HepG2 (cell line): Measurements from ENCODE around the gene SPECC1L. TPM values are rescaled to one million over a fixed set of nuclear protein-coding genes. Genes with fewer than 3 reads are reported as not detected.

Experiments
- ATAC-seq: fragments of 200-7000 bp; cut with Tn5 transposase; 3 replicates; pipeline ENCODE4 v1.9.1; 2020; ENCODE audit warnings: mild to moderate bottlenecking, moderate library complexity
- BruUV-seq: library from RNA; stranded (reverse); fragments of 400-500 nt; replicated peaks from 2 replicates; lab custom pipeline; 2021; lab: Mats Ljungman, UMichigan
- CTCF ChIA-PET: fragments of 300-600 bp; formaldehyde crosslinking; extraction: SDS; loops from one replicate; lab custom pipeline; 2021; ENCODE audit warnings: low total read pairs, inconsistent platforms, low intra/inter-chr PET ratio; lab: Yijun Ruan, JAX
- POLR2A ChIA-PET: fragments of 350-600 bp; sonication (Branson Sonifier 250); formaldehyde crosslinking; loops from one replicate; lab custom pipeline; 2020; ENCODE audit warnings: antibody characterized with exemption, inconsistent platforms; lab: Yijun Ruan, JAX
- DNase-seq: peaks from one replicate; pipeline ENCODE4 v3.0.0-alpha.2; 2015; ENCODE audit warnings: low spot score
- FAIRE-seq: peaks from 3 replicates; lab custom pipeline; 2011; peaks lifted over from hg19 to GRCh38; lab: Jason Lieb, UNC
- H2AFZ ChIP-seq: one replicate; pipeline ENCODE4 v1.6.1; 2011; ENCODE audit warnings: low read length, inconsistent platforms
- H3K27ac ChIP-seq: fragments of 300-600 bp; 3 replicates; pipeline ENCODE4 v1.8.0; 2011; ENCODE audit warnings: mixed run types, mild to moderate bottlenecking, mixed read lengths, low read length, inconsistent platforms; ENCODE audit not compliant: insufficient read depth; ENCODE audit errors: extremely low read length
- H3K27me3 ChIP-seq, 2 experiments: fragments of 200-600 bp in 1 of 2; 2 replicates in 1 of 2; 3 replicates in 1 of 2; pipeline versions ENCODE4 v1.6.0 to v1.8.0; 2011; ENCODE audit warnings: low read length in 2 of 2, mild to moderate bottlenecking in 2 of 2, moderate library complexity in 2 of 2, inconsistent platforms in 1 of 2; ENCODE audit not compliant: insufficient read depth in 2 of 2, control insufficient read depth in 1 of 2
- H3K36me3 ChIP-seq, 2 experiments: fragments of 200-600 bp in 1 of 2; replicated peaks in 1 of 2; 2 replicates in 1 of 2; 3 replicates in 1 of 2; pipeline versions ENCODE4 v1.5.1 to v1.8.0; 2011; ENCODE audit warnings: low read length in 2 of 2, inconsistent platforms in 1 of 2; ENCODE audit not compliant: insufficient read depth in 2 of 2, control insufficient read depth in 1 of 2
- H3K4me1 ChIP-seq: 2 replicates; pipeline ENCODE4 v1.5.1; 2012; ENCODE audit warnings: low read length, inconsistent platforms; ENCODE audit not compliant: insufficient read depth
- H3K4me2 ChIP-seq: 2 replicates; pipeline ENCODE4 v1.6.0; 2011; ENCODE audit warnings: low read depth, low read length, inconsistent platforms
- H3K4me3 ChIP-seq, 3 experiments: fragments of 200-600 bp in 1 of 3; sonication (generic), shearing (Covaris generic) in 1 of 3; replicated peaks in 1 of 3; 2 replicates each; pipeline ENCODE4 v1.5.1; 2011 to 2016; ENCODE audit warnings: low read length in 3 of 3, inconsistent platforms in 2 of 3, low read depth in 2 of 3, mild to moderate bottlenecking in 2 of 3, control low read depth in 1 of 3, mixed read lengths in 1 of 3; ENCODE audit not compliant: insufficient read depth in 1 of 3
- H3K79me2 ChIP-seq: one replicate; pipeline ENCODE4 v1.6.1; 2011; ENCODE audit warnings: low read length, inconsistent platforms; ENCODE audit not compliant: insufficient read depth
- H3K9ac ChIP-seq: 2 replicates; pipeline ENCODE4 v1.6.0; 2011; ENCODE audit warnings: mild to moderate bottlenecking, low read depth, low read length, inconsistent platforms; ENCODE audit not compliant: insufficient read depth
- H3K9me3 ChIP-seq: 2 replicates; pipeline ENCODE4 v1.5.1; 2012; ENCODE audit warnings: mild to moderate bottlenecking, low read length
- H4K20me1 ChIP-seq: 2 replicates; pipeline ENCODE4 v1.6.0; 2011; ENCODE audit warnings: inconsistent platforms, mild to moderate bottlenecking, low read length, moderate library complexity; ENCODE audit not compliant: insufficient read depth
- EZH2 ChIP-seq: conservative IDR thresholded peaks from 2 replicates; pipeline ENCODE4 v1.6.1; 2012; ENCODE audit warnings: mild to moderate bottlenecking, low read depth, low read length, moderate library complexity
- HOXA5 ChIP-seq: sonication (generic); formaldehyde crosslinking; IDR thresholded peaks from 2 replicates; pipeline ENCODE4 v1.4.0; 2020; ENCODE audit warnings: missing genetic modification reagents
- KAT7 ChIP-seq: IDR thresholded peaks from 2 replicates; pipeline ENCODE4 v1.6.1; 2018; ENCODE audit warnings: borderline replicate concordance, missing compliant biosample characterization
- KLF9 ChIP-seq: IDR thresholded peaks from 2 replicates; pipeline ENCODE4 v1.6.1; 2016; ENCODE audit warnings: low read depth
- NPAS2 ChIP-seq: sonication (generic); formaldehyde crosslinking; IDR thresholded peaks from 2 replicates; pipeline ENCODE4 v1.8.0; 2022; ENCODE audit warnings: mild to moderate bottlenecking, missing genetic modification reagents, borderline replicate concordance
- ZNF235 ChIP-seq: sonication (generic); formaldehyde crosslinking; IDR thresholded peaks from 2 replicates; pipeline ENCODE4 v1.8.1; 2023; ENCODE audit warnings: mild to moderate bottlenecking, missing genetic modification reagents, borderline replicate concordance
- ZNF567 ChIP-seq: sonication (generic); formaldehyde crosslinking; IDR thresholded peaks from 2 replicates; pipeline ENCODE4 v1.8.1; 2023; ENCODE audit warnings: mild to moderate bottlenecking, missing genetic modification reagents, borderline replicate concordance
- ZNF7 ChIP-seq: IDR thresholded peaks from 2 replicates; pipeline ENCODE4 v1.6.1; 2016; ENCODE audit warnings: missing biosample characterization, missing genetic modification reagents
- ZNF746 ChIP-seq: sonication (generic); formaldehyde crosslinking; IDR thresholded peaks from 2 replicates; pipeline ENCODE4 v1.8.0; 2022; ENCODE audit warnings: mild to moderate bottlenecking, missing genetic modification reagents
- ZNF775 ChIP-seq: sonication (generic); formaldehyde crosslinking; IDR thresholded peaks from 2 replicates; pipeline ENCODE4 v1.4.0; 2020; ENCODE audit warnings: missing genetic modification reagents, mild to moderate bottlenecking, moderate library complexity, borderline replicate concordance
- WGBS: methylation state at CpG from one replicate; pipeline ENCODE4 v1.1.6; 2017; ENCODE audit warnings: low lambda C conversion rate; 5-methylcytosine and 5-hydroxymethylcytosine counted together
- in situ Hi-C: cut with HindIII; loops from 2 replicates; pipeline ENCODE4 v1.10.0; 2017; ENCODE audit warnings: low pct_unique_long_range_greater_than_20kb; ENCODE audit not compliant: extremely low pct_ligation_motif_present
- intact Hi-C: fragments of 100-400 bp; cut with micrococcal nuclease; formaldehyde crosslinking; loops from one replicate; pipeline ENCODE4 v1.10.0; 2022; ENCODE audit not compliant: unreplicated experiment
- polyA plus RNA-seq, 8 experiments: library from polyadenylated mRNA; depleted of rRNA in 3 of 8; stranded (reverse) in 7 of 8; unstranded in 1 of 8; fragments of >200 nt; fragmentation: Illumina TruSeq in 4 of 8; extraction: Trizol in 4 of 8; gene quantifications; 2 replicates each; pipeline versions ENCODE4 v1.2.1 to v1.2.3, GENCODE V29; 2011 to 2016; ENCODE audit warnings: low read depth in 4 of 8, missing spikeins in 1 of 8, mixed read lengths in 1 of 8; ENCODE audit not compliant: insufficient read depth in 1 of 8
- total RNA-seq, 5 experiments: library from RNA; depleted of rRNA; stranded (reverse); fragments of >200 nt; fragmentation: Illumina TruSeq; extraction: Trizol; gene quantifications; 2 replicates each; pipeline ENCODE4 v1.2.3, GENCODE V29; 2016; ENCODE audit warnings: low read depth in 1 of 5
- TF ChIP-seq, protein P1 (sequence below), 2 experiments: sonication (generic) in 1 of 2; formaldehyde crosslinking in 1 of 2; IDR thresholded peaks; 2 replicates each; pipeline versions ENCODE4 v1.5.1 to v1.6.1; 2011 to 2020; ENCODE audit warnings: borderline replicate concordance in 1 of 2, low read depth in 1 of 2, low read length in 1 of 2, mild to moderate bottlenecking in 1 of 2, missing genetic modification reagents in 1 of 2, moderate library complexity in 1 of 2
- TF ChIP-seq, protein P2 (sequence below): sonication (generic); formaldehyde crosslinking; IDR thresholded peaks from 2 replicates; pipeline ENCODE4 v1.4.0; 2020; ENCODE audit warnings: missing genetic modification reagents

Gene SPECC1L
- total and polyA plus RNA-seq, 2 of the 13 experiments (the other 11 are each of a cell fraction or from before 2014, with no cell fraction given), result 14.1 to 30.3 TPM

DNA sequence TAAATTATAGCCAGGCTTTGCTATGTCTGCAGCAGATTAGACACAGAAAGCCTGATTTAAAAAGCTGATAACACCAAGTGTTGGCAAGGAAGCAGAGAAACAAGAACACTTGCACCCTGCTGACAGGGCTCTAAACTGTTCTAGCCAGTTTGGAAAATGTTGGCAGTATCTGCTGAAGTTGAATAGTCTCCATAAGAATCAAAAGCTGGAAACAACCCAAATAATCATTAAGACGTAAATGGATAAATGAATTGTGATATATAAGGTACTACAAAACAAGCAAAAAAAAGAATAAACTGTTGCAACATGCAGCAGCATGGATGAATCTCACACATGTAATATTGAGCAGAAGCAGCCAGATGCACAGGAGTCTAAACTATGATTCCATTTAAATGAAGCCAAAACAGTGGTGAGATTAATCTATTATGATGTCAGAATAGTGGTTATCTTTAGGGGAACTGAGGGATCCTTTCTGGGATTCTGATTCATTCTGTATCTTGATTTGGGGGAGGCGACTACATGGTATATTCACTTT is 116.4 kb downstream of the SPECC1L start:
- H3K9me3 ChIP-seq, result no peaks in the 10 kb centered on the region
- WGBS, result 97% methylated on average over 2 of the region's 2 CpGs
- no peak overlapping the region for H3K4me3 ChIP-seq
- no peak overlapping the region for H3K4me2 ChIP-seq
- TF ChIP-seq, protein P1, sequence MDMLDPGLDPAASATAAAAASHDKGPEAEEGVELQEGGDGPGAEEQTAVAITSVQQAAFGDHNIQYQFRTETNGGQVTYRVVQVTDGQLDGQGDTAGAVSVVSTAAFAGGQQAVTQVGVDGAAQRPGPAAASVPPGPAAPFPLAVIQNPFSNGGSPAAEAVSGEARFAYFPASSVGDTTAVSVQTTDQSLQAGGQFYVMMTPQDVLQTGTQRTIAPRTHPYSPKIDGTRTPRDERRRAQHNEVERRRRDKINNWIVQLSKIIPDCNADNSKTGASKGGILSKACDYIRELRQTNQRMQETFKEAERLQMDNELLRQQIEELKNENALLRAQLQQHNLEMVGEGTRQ (IDR thresholded peaks at IDR 0.05; ENCODE audit: low read depth, low read length), result no peak
- TF ChIP-seq, protein P1 (CRISPR knock-in tag; IDR thresholded peaks at IDR 0.05; ENCODE audit: borderline replicate concordance), result no peak
- TF ChIP-seq KAT7 (CRISPR knock-in tag), result no peak
- TF ChIP-seq ZNF7 (CRISPR knock-in tag), result peak; percentile 84
- no peak for TF ChIP-seq ZNF775 (CRISPR knock-in tag)
- TF ChIP-seq, all 625 proteins: peak for 1
- no peaks in the 10 kb centered on the region for H3K4me1 ChIP-seq
- FAIRE-seq, result no peak
- ChIA-PET CTCF (no interaction called here), POLR2A (no interaction called here)
- no TSS peak for BruUV-seq
- no peak overlapping the region for H3K27ac ChIP-seq
- no peaks in the 10 kb centered on the region; the same call in 1 of the 2 replicates for H4K20me1 ChIP-seq
- H2AFZ ChIP-seq, result no peak overlapping the region
- no peak overlapping the region for H3K9ac ChIP-seq
- no peaks in the 10 kb centered on the region for H3K79me2 ChIP-seq
- no peak for ATAC-seq
- peaks cover 0 to 8% of the 10 kb centered on the region in 2 experiments; a peak in 1 of 5 replicates for H3K36me3 ChIP-seq
- intact Hi-C loops (no loop called here), in situ Hi-C loops (no loop called here)
- no peaks in the 10 kb centered on the region for H3K27me3 ChIP-seq
- DNase-seq, result no peak

GRCh38 chr22:24389680-24390079 is 119.0 kb downstream of the SPECC1L start:
- no peaks in the 10 kb centered on the region for H4K20me1 ChIP-seq
- ATAC-seq (no peak), DNase-seq (no peak), FAIRE-seq (no peak)
- intact Hi-C loops, result no loop called here
- no peaks in the 10 kb centered on the region for H3K9me3 ChIP-seq
- 100% methylated on average over 1 of the region's 1 CpG for WGBS
- H2AFZ ChIP-seq, result no peak overlapping the region
- H3K27me3 ChIP-seq, result no peaks in the 10 kb centered on the region
- no peaks in the 10 kb centered on the region for H3K79me2 ChIP-seq
- H3K27ac ChIP-seq, result no peak overlapping the region
- H3K36me3 ChIP-seq, result peaks cover 3 to 5% of the 10 kb centered on the region in 2 experiments; a peak in 2 of 5 replicates
- ChIA-PET POLR2A (no interaction called here), CTCF (no interaction called here)
- in situ Hi-C loops, result no loop called here
- peaks cover 4% of the 10 kb centered on the region; the same call in 1 of the 2 replicates for H3K4me1 ChIP-seq
- BruUV-seq, result no TSS peak
- no peak overlapping the region for H3K4me2 ChIP-seq
- H3K4me3 ChIP-seq, result no peak overlapping the region
- no peak overlapping the region for H3K9ac ChIP-seq
- TF ChIP-seq ZNF746 (CRISPR knock-in tag), result no peak
- TF ChIP-seq HOXA5, result no peak
- TF ChIP-seq ZNF235 (CRISPR knock-in tag), result no peak
- TF ChIP-seq NPAS2, result no peak
- TF ChIP-seq, protein P2, sequence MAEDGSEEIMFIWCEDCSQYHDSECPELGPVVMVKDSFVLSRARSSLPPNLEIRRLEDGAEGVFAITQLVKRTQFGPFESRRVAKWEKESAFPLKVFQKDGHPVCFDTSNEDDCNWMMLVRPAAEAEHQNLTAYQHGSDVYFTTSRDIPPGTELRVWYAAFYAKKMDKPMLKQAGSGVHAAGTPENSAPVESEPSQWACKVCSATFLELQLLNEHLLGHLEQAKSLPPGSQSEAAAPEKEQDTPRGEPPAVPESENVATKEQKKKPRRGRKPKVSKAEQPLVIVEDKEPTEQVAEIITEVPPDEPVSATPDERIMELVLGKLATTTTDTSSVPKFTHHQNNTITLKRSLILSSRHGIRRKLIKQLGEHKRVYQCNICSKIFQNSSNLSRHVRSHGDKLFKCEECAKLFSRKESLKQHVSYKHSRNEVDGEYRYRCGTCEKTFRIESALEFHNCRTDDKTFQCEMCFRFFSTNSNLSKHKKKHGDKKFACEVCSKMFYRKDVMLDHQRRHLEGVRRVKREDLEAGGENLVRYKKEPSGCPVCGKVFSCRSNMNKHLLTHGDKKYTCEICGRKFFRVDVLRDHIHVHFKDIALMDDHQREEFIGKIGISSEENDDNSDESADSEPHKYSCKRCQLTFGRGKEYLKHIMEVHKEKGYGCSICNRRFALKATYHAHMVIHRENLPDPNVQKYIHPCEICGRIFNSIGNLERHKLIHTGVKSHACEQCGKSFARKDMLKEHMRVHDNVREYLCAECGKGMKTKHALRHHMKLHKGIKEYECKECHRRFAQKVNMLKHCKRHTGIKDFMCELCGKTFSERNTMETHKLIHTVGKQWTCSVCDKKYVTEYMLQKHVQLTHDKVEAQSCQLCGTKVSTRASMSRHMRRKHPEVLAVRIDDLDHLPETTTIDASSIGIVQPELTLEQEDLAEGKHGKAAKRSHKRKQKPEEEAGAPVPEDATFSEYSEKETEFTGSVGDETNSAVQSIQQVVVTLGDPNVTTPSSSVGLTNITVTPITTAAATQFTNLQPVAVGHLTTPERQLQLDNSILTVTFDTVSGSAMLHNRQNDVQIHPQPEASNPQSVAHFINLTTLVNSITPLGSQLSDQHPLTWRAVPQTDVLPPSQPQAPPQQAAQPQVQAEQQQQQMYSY, result no peak
- TF ChIP-seq KLF9 (CRISPR knock-in tag), result no peak
- no peak for TF ChIP-seq EZH2
- no peak for TF ChIP-seq ZNF567 (CRISPR knock-in tag)
